Parathyroid adenoma (tissue), 2 donors: ENCODE measurements around the gene FCN3.
A peak's percentile ranks its signal among the peaks of the same experiment; 100 is the strongest.

ENCODE experiments used
- H2AFZ ChIP-seq: fragments of 300-600 bp; sonication (generic); one replicate; pipeline ENCODE4 v1.7.0; 2017; ENCODE audit warnings: antibody characterized with exemption, mild to moderate bottlenecking
- H3K27ac ChIP-seq: fragments of 300-600 bp; sonication (generic); one replicate; pipeline ENCODE4 v1.7.0; 2017
- H3K27me3 ChIP-seq: fragments of 300-600 bp; sonication (generic); one replicate; pipeline ENCODE4 v1.7.0; 2017; ENCODE audit warnings: low read length; ENCODE audit not compliant: control insufficient read depth, insufficient read depth
- H3K36me3 ChIP-seq: fragments of 300-600 bp; sonication (generic); one replicate; pipeline ENCODE4 v1.7.0; 2017; ENCODE audit warnings: low read length; ENCODE audit not compliant: control insufficient read depth, insufficient read depth
- H3K4me1 ChIP-seq: fragments of 300-600 bp; sonication (generic); one replicate; pipeline ENCODE4 v1.7.0; 2017; ENCODE audit warnings: control low read depth
- H3K4me2 ChIP-seq: fragments of 300-600 bp; sonication (generic); one replicate; pipeline ENCODE4 v1.7.0; 2017; ENCODE audit warnings: low read length
- H3K4me3 ChIP-seq: fragments of 300-600 bp; sonication (generic); one replicate; pipeline ENCODE4 v1.7.0; 2017; ENCODE audit warnings: low read depth, low read length
- H3K79me2 ChIP-seq: fragments of 300-600 bp; sonication (generic); one replicate; pipeline ENCODE4 v1.7.0; 2017; ENCODE audit warnings: control low read depth
- H3K9ac ChIP-seq: fragments of 300-600 bp; sonication (generic); one replicate; pipeline ENCODE4 v1.7.0; 2017; ENCODE audit warnings: mild to moderate bottlenecking
- H3K9me3 ChIP-seq: fragments of 300-600 bp; sonication (generic); one replicate; pipeline ENCODE4 v1.7.0; 2017; ENCODE audit warnings: low read length; ENCODE audit not compliant: control insufficient read depth
- TF ChIP-seq, protein P1 (sequence below): fragments of 300-600 bp; sonication (generic); IDR thresholded peaks from one replicate; pipeline ENCODE4 v1.7.0; 2017; ENCODE audit warnings: antibody characterized with exemption, mild to moderate bottlenecking
- donor health status: primary hyperparathyroidism.

The FCN3 gene

DNA sequence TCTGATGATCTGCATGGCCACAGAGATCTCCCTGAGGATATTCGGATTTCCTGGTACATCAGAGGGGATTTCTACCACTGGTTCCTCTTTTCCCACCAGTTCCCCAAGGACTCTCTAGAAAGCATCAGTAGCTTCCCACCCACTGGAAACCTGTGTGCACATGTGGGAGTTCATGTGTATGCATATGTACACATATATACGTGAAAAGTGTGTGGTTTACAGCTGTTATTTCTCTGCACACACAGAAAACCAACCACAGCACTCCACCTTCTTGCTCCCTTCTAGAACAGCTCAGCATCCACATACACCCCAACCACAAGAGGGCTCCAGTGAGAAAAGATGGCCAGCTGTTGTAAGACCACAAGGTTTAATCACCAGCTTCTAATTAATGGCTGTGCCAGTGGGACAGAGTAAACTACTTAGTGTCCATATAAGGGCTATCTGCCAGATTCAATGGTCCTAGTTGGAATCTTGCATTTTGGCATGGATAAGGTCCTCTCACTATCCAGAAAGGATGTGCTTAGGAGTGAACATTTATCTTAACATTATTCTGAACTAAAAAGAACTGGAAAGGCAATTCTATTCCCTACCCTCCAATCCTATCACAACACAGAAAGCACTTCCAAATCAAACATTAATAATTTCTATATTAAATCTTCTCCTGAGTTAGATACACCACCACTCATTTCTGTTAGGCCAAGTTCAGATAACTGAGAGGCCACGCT, 41.9 kb upstream of the FCN3 start:
- H3K36me3 ChIP-seq: no peaks in the 10 kb centered on the region
- no peaks in the 10 kb centered on the region for H3K9me3 ChIP-seq
- TF ChIP-seq, protein P1, sequence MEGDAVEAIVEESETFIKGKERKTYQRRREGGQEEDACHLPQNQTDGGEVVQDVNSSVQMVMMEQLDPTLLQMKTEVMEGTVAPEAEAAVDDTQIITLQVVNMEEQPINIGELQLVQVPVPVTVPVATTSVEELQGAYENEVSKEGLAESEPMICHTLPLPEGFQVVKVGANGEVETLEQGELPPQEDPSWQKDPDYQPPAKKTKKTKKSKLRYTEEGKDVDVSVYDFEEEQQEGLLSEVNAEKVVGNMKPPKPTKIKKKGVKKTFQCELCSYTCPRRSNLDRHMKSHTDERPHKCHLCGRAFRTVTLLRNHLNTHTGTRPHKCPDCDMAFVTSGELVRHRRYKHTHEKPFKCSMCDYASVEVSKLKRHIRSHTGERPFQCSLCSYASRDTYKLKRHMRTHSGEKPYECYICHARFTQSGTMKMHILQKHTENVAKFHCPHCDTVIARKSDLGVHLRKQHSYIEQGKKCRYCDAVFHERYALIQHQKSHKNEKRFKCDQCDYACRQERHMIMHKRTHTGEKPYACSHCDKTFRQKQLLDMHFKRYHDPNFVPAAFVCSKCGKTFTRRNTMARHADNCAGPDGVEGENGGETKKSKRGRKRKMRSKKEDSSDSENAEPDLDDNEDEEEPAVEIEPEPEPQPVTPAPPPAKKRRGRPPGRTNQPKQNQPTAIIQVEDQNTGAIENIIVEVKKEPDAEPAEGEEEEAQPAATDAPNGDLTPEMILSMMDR: peak; percentile 46
- no peaks in the 10 kb centered on the region for H3K27me3 ChIP-seq
- H3K9ac ChIP-seq: no peak overlapping the region
- H3K4me3 ChIP-seq: no peak overlapping the region
- H3K4me1 ChIP-seq: peaks cover 9% of the 10 kb centered on the region
- H3K27ac ChIP-seq: no peak overlapping the region
- H3K79me2 ChIP-seq: peaks cover 4% of the 10 kb centered on the region
- H2AFZ ChIP-seq: no peak overlapping the region
- no peak overlapping the region for H3K4me2 ChIP-seq

DNA sequence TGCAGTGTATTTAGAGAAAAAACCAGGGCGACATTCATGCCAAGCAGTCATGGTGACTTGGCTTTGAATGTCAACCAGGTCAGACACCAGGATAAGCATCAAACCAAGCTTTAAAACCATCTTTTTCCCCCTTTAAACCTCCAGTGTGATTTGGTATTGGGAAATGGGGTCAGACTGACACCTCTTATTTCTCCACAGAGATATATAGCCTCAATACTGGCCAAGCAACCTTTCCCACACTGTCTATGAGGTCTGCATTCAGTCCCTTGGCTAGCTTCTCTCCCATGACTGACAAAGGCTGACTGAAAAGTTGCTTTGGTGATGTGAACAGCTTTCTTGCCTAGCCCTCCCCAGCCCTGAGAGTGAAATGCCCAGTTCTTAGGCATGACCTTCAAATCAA, 39.5 kb upstream of the FCN3 start:
- no peaks in the 10 kb centered on the region for H3K27me3 ChIP-seq
- no peak overlapping the region for H3K4me2 ChIP-seq
- no peak overlapping the region for H3K4me3 ChIP-seq
- no peaks in the 10 kb centered on the region for H3K36me3 ChIP-seq
- peaks cover 9% of the 10 kb centered on the region for H3K4me1 ChIP-seq
- H2AFZ ChIP-seq: no peak overlapping the region
- H3K79me2 ChIP-seq: no peaks in the 10 kb centered on the region
- no peak overlapping the region for H3K27ac ChIP-seq
- H3K9ac ChIP-seq: no peak overlapping the region
- TF ChIP-seq, protein P1: no peak
- no peaks in the 10 kb centered on the region for H3K9me3 ChIP-seq

DNA sequence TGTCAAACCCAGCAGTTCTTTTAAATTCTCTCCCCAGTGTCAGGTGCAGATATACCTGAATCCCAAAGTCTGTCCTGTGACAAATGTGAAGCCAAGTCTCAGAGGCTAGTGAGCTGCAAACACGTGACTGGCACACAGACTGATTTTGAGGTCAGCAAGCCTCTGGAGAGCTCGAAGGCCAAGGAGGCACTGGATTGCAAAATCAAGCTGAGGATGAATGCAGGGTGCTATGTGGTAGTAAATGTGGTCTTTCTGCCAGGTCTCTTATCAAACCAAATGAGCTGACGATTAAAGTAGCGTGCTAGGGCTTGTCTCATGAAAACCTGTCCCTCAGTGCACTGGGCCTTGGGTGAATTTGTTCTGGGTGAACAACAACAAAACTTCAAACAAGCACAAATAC, 38.4 kb upstream of the FCN3 start:
- Histone ChIP-seq H3K27me3 (no peaks in the 10 kb centered on the region), H3K4me1 (peaks cover 9% of the 10 kb centered on the region), H3K9me3 (no peaks in the 10 kb centered on the region), H3K4me3 (no peak overlapping the region), H3K9ac (no peak overlapping the region), H3K36me3 (no peaks in the 10 kb centered on the region), H3K27ac (no peak overlapping the region), H2AFZ (no peak overlapping the region), H3K79me2 (no peaks in the 10 kb centered on the region), H3K4me2 (no peak overlapping the region)
- TF ChIP-seq, protein P1: no peak

DNA sequence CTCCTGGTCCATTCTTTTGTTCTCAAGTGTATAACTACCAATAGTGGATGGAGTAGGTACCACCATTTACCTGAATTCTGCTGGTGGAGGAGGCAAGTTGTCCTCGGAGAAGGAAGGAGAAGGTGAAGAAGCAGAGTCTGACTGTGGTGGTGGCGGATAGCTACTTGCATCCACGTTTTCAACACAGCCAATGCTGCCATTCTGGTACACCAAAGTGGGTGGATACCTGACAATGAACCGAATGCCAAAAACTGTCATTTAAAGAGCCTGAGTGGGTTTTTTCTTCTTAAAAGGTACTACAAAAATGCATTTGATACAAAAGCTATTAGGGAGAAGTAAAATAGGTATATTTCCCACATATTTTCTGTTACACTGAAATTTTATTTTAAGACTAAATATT, 37.9 kb upstream of the FCN3 start:
- H3K36me3 ChIP-seq: no peaks in the 10 kb centered on the region
- H3K4me3 ChIP-seq: no peak overlapping the region
- H3K27me3 ChIP-seq: no peaks in the 10 kb centered on the region
- H2AFZ ChIP-seq: no peak overlapping the region
- H3K4me2 ChIP-seq: no peak overlapping the region
- peaks cover 9% of the 10 kb centered on the region for H3K4me1 ChIP-seq
- TF ChIP-seq, protein P1: no peak
- no peak overlapping the region for H3K9ac ChIP-seq
- H3K27ac ChIP-seq: no peak overlapping the region
- H3K9me3 ChIP-seq: no peaks in the 10 kb centered on the region
- H3K79me2 ChIP-seq: no peaks in the 10 kb centered on the region

DNA sequence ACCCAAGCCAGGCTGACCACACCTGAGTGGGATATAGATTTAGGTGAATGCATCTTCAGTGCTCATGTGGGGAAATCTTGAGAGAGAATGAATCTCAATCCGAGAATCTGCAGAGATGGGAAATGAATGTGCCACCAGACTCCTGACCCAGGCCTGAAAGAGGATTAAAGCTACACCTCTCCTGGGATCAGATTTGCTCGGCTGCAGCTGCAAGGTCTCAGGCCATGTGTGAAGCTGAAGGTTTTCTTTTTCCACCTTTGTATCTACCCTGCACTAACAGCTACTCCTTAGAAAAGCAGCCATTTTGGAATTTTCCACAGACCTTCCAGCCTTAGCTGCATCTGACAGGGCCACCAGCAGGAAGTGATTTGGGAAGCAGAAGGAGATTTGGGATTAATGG, 36.1 kb upstream of the FCN3 start:
- peaks cover 9% of the 10 kb centered on the region for H3K4me1 ChIP-seq
- H3K4me3 ChIP-seq: no peak overlapping the region

More for the DNA sequence above, 36.1 kb upstream of the FCN3 start:
- H2AFZ ChIP-seq: no peak overlapping the region
- H3K4me2 ChIP-seq: no peak overlapping the region
- no peaks in the 10 kb centered on the region for H3K79me2 ChIP-seq
- no peaks in the 10 kb centered on the region for H3K9me3 ChIP-seq
- H3K27me3 ChIP-seq: no peaks in the 10 kb centered on the region
- TF ChIP-seq, protein P1: no peak
- H3K9ac ChIP-seq: no peak overlapping the region
- H3K36me3 ChIP-seq: no peaks in the 10 kb centered on the region
- H3K27ac ChIP-seq: no peak overlapping the region
